ENCODE data around the gene HNRNPCL2.
"Not testable (repeated sequence)": the region's sequence is repeated elsewhere in the genome, so short reads cannot be mapped to it uniquely, and the experiment has no call there.

The HNRNPCL2 gene

DNA sequence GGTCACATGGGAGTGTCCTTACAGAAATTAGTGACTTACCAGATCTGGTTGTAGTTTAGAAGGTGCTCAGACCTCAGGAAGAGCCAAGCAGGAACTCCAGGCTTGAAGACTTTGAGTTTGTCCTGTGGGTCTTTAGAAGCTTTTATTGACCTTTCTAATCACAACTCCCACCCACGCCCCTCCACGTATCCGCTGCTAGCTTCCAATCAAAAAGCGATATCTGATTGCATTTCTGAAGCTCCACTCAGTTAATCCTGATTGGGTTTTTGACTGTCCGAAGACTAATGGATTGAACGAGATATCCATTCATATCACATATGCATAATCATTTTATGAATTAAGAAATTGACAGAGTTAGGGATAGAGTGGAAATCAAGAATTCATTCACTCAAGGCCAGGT lies at the start of gene HNRNPCL2:
HNRNPCL2 (minus strand) TSS at position 101 of the 400 bp plus-strand sequence. CDS start 454 bp downstream, outside the sequence.
- DNase-seq, result not testable (repeated sequence)

DNA sequence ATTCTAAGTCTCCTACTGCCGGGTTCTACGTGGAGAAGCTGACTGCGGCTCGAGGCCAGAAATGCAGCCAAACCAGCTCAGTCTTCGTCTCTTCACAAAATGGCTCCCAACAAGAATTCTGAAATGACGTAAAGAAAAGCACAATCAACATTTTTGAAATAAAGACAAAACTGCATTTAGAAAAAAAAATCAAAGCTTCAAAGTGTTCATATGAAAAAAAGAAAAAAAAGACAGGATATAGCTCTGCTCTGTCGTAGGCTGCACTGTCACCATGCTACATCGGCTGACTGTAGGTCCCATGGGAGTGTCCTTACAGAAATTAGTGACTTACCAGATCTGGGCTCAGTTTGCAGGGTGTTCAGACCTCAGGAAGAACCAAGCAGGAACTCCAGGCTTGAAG lies 48.9 kb upstream of the HNRNPCL2 start, which contains the start of gene HNRNPCL4:
HNRNPCL4 (minus strand) TSS at position 101 of the 400 bp plus-strand sequence. CDS start 164 bp downstream, outside the sequence.
- DNase-seq, result not testable (repeated sequence)

DNA sequence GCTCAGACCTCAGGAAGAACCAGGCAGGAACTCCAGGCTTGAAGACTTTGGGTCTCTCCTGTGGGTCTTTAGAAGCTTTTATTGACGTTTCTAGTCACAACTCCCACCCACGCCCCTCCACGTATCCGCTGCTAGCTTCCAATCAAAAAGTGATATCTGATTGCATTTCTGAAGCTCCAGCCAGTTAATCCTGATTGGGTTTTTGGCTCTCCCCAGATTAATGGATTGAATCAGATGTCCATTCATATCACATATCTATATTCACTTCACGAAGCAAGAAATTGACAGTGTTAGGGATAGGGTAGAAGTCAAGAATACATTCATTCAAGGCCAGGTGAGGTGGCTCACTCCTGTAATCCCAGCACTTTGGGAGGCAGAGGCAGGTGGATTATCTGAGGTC lies 39.3 kb upstream of the HNRNPCL2 start, which contains the start of gene PRAMEF26:
PRAMEF26 (minus strand) TSS at position 101 of the 400 bp plus-strand sequence. CDS start 2,914 bp downstream, outside the sequence.
- DNase-seq, result not testable (repeated sequence)

DNA sequence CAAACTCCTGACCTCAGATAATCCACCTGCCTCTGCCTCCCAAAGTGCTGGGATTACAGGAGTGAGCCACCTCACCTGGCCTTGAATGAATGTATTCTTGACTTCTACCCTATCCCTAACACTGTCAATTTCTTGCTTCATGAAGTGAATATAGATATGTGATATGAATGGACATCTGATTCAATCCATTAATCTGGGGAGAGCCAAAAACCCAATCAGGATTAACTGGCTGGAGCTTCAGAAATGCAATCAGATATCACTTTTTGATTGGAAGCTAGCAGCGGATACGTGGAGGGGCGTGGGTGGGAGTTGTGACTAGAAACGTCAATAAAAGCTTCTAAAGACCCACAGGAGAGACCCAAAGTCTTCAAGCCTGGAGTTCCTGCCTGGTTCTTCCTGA lies 46.2 kb downstream of the HNRNPCL2 start, which contains the start of gene PRAMEF25:
PRAMEF25 (plus strand) TSS at position 301 of the 400 bp plus-strand sequence. CDS start 2,920 bp downstream, outside the sequence.
- not testable (repeated sequence) for DNase-seq

All from AML-193 (cell line).